NCI-H146 treated with DMSO at 0.1 percent for 48 hours (cell line): ENCODE data around the gene SRGAP1.
A peak's percentile ranks its signal among the peaks of the same experiment; 100 is the strongest.
"Not testable (repeated sequence)": the region's sequence is repeated elsewhere in the genome, so short reads cannot be mapped to it uniquely, and the experiment has no call there.

Experiments
- DNase-seq: peaks from one replicate; lab custom pipeline; 2025; ENCODE audit not compliant: unreplicated experiment; lab: John Stamatoyannopoulos, UW

The SRGAP1 gene

DNA sequence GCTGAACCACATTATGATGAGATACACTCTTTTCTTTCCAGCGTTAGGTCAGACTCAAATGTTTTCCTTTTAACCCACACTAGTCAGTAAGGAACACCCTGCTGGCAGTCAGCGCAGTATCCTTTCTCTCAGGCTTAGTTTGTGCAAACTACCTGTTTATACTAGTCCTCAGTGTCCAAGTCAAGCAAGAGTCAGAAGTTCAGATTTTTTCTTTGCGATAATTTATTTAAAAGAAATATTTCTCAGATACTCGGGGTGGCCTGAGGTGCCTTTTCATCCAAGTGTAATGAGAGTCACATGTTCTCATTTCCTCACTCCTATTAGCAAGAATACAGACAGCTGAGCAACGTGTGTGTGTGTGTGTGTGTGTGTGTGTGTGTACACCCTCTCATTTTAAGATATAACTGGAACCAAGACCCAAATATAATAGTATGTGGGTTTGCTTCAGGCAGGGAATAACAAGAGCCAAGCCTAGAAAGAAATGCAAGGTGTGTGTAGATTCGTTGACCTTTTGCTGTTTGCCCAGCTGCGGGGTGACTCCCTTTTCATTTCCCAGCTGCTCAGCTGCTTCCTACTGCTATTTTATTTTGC lies 194.9 kb downstream of the SRGAP1 start:
- DNase-seq, result peak; percentile 97

GRCh38 chr12:64042911-64043310 lies 198.4 kb downstream of the SRGAP1 start:
- no peak for DNase-seq

GRCh38 chr12:64044191-64044590 lies 199.7 kb downstream of the SRGAP1 start:
- no peak for DNase-seq

- no peak for DNase-seq
Observed at GRCh38 chr12:64051057-64051456, 206.6 kb downstream of the SRGAP1 start.

DNA sequence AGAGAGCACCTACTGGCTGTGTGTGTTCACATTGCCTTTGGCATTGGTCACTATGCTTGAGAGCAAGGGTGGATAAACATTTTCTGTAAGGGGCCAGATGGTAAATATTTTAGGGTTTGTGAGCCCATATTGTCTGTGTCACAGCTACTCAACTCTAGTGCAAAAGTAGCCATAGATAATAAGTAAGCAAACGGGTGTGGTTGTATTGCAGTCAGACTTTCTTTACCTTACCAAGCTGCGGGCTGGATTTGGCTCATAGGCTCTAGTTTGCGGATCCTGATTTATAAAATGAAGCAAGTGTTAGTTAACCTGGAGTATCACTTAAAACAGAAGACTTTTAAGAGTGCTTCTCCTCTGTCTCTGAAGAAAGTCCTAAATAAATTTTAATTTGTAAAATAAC lies 208.6 kb downstream of the SRGAP1 start:
- no peak for DNase-seq

GRCh38 chr12:64054079-64054520 lies 209.6 kb downstream of the SRGAP1 start:
- DNase-seq, result no peak

DNA sequence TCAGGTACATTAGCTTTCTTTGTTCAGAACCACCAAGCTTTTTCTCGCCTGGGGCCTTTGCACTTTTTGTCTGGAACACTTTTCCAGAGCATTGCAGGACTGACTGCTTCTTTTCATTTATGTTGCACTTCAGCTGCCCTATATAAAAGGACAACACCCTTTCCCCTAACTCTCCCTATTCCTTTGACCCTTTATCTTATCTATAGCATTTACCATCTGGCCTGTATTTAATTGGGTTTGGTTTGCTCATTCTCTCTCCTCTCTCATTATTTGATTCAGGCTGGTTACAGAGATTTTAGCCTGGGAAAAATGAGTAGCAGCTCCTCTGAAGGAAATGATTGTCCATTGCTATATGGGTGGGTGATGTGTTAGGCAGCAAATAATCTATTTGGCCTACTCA lies 212.2 kb downstream of the SRGAP1 start:
- peak; percentile 79 for DNase-seq

DNA sequence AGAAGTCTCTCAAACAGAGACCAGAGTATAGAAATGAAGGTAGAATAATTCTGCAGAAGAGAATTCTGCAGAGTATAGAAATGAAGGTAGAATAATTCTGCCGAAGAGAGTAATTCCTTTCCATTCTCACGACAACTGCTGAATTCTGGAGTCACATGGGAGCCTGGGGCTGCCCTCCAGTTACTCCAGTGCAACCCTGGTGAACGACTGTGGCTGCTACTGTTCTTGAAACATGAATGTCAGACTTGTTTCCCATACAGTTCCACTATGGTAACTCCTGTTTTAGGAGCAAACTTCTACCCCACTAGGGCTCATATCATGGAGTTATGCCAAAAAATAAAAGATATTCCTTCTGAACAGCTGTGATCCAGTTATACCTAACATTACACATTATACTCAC lies 213.2 kb downstream of the SRGAP1 start:
- DNase-seq, result no peak

- no peak for DNase-seq
Observed at GRCh38 chr12:64058541-64059265, 214.2 kb downstream of the SRGAP1 start.

- no peak for DNase-seq
Observed at GRCh38 chr12:64059685-64060084, 215.2 kb downstream of the SRGAP1 start.

DNA sequence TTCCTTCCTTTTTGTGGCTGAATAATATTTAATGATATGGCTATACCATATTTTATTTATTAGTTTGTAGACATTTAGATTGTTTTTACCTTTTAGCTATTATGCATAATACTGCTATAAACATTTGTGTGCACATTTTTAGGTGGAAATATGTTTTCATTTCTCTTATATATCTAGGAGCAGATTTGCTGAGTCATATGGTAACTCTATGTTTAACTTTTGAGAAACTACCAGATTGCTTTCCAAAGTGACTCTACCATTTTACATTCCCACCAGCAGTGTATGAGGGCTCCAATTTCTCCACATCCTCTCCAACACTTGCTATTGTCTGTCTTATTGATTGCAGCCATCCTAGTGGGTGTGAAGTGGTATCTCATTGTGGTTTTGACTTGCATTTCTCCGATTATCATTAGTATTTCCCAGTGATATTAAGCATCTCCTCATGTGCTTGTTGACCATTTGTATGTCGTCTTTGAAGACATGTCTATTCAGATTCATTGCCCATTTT lies 217.4 kb downstream of the SRGAP1 start:
- DNase-seq, result no peak

- DNase-seq, result no peak
Observed at GRCh38 chr12:64063121-64063520, 218.6 kb downstream of the SRGAP1 start.

DNA sequence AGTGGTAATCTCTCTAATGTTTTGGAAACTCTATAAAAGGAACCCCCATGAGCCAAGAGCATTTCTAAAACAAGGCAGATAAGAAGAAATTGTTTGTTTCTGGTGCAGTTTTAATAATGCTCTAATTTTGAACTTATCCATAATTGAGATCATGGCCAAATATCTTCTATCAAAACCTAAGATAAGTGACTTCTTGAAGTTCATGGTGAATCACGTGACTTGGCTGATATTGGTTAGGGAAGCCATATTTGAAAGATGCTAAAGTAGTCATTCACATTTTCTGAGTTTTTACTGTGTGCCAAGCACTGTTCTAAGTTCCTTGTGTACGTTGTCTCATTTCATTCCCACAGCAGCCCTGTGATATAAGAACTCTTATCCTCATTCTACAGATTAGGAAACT lies 219.7 kb downstream of the SRGAP1 start:
- DNase-seq, result no peak

GRCh38 chr12:64064706-64065105 lies 220.2 kb downstream of the SRGAP1 start:
- DNase-seq, result no peak

- DNase-seq, result no peak
Observed at GRCh38 chr12:64065881-64066451, 221.5 kb downstream of the SRGAP1 start.

DNA sequence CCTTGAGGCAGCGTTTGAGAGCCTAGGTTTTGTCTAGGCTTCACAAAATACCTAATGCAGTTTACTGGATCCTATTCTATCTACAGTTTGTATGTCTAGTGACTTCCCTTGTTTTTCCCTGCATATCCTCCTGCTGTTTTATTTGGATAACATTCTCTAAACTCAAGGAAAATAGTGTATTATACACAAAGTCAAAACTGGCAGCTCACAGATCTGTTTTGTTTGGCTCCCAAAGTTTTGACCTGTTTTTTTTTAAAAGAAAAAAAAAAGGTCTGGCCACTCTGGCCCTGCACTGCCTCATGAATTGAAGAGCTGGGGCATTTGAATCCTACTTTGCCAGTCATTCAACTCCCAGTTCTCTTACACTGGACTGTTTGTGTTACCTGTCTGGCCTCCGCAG lies 222.3 kb downstream of the SRGAP1 start:
- DNase-seq, result no peak

GRCh38 chr12:64070454-64070853 lies 226.0 kb downstream of the SRGAP1 start:
- DNase-seq, result no peak

- no peak for DNase-seq
Observed at GRCh38 chr12:64072916-64073575, 228.5 kb downstream of the SRGAP1 start.

DNA sequence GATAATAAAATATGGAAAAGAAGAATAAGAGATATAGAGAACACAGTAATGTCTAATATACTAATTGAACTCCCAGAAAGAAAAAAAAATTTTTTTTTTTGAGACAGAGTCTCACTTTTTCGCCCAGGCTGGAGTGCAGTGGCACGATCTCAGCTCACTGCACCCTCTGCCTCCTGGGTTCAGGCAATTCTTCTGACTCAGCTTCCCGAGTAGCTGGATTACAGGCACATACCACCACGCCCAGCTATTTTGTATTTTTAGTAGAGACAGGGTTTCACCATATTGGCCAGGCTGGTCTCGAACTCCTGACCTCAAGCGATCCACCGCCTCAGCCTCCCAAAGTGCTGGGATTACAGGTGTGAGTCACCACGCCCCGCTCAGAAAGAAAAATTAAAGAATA lies 232.1 kb downstream of the SRGAP1 start:
- not testable (repeated sequence) for DNase-seq

- DNase-seq, result no peak
Observed at GRCh38 chr12:64077922-64078321, 233.4 kb downstream of the SRGAP1 start.

GRCh38 chr12:64080319-64081007 lies 236.0 kb downstream of the SRGAP1 start:
- no peak for DNase-seq
